HG03520 (cell line): ENCODE measurements around the gene PLA2G4F.
"Not testable (repeated sequence)": the region's sequence is repeated elsewhere in the genome, so short reads cannot be mapped to it uniquely, and the experiment has no call there.

Experiments used
- ATAC-seq: cut with Tn5 transposase; IDR thresholded peaks from one replicate; pipeline ENCODE4 v1.9.1; 2021; ENCODE audit warnings: mild to moderate bottlenecking, moderate library complexity; ENCODE audit not compliant: unreplicated experiment

The PLA2G4F gene

DNA sequence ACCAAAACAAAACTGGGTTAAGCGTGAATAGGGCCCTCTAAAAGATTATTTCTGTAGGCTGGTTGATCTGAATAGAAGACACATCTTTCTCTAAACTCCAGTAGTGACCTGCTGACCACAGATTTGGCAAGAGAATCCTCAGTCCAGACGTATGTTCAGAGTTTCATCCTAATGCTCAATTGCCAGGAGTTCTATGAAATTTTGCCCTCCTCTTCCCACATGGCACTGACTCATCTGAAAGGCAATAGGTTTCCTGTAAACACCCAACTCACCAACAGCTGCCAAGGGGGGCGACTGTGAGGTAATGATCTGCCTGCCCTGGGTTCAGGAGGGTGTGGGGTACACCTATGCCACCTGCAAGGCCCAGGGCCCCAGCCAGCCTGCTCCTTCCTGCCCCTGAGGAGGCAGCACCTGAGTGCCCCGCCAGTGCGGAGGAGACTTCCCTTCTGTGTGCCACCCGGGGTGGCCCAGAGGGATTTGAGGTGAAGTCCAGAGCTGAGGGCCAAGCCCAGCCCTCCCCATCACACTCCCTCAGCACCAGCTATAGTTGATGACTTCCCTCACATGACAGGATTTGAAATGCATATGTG is 53.7 kb downstream of the PLA2G4F start:
- ATAC-seq: no peak

- no peak for ATAC-seq
These were observed 54.6 kb downstream of the PLA2G4F start for GRCh38 chr15:42101861-42102260.

GRCh38 chr15:42100021-42100800 is 56.2 kb downstream of the PLA2G4F start:
- no peak for ATAC-seq

GRCh38 chr15:42097018-42097417 is 59.4 kb downstream of the PLA2G4F start:
- ATAC-seq: no peak

- ATAC-seq: no peak
These were observed 61.9 kb downstream of the PLA2G4F start, which contains the start of gene PLA2G4D for GRCh38 chr15:42094512-42094963. TSS of gene PLA2G4D (minus strand) at chr15:42094562. CDS start at chr15:42094459, 103 bp downstream.

GRCh38 chr15:42093966-42094365 is 62.5 kb downstream of the PLA2G4F start:
- no peak for ATAC-seq

DNA sequence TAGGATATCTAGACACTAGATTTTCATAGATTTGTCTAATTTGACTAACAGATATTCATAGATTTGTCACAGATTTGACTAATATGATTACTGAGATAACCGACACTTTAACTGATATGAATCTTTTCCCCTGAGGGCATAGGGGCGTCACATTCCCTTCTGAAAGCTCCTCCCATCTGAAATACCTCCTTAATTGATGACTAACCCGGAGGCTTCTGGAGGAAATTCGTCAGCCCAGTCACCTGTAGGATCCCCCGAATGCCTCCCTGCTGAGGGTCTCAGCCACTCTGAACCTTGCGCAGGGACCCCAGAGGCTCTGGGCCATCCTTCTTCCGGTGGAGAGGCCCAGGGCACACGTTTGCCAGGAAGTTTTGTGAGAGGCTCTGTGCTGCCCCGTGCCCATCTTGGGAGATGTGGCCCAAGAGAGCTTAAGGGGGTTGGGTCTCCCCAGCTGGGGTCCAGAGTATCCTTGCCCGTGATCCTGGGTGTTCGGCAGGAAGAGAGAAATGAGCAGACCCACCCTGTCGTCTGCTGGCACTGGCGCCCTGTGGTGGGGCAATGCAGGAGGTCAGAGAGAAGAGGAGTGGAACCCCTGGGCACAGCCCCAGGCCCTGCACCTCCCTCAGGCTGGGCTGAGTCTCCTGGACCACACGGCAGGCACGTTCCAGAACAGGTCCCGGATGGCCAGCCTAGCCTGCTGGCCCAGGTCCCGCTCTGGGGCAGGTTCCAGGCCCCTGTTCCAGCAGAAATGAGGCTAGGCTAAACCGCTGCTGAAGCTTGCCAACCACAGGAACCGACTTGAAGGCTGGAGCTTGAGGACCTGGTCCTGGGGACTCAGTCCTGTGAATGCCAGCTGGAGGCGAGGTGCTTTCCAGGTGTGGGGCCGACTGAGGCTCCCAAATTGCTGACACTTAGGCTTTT is 63.8 kb downstream of the PLA2G4F start:
- ATAC-seq: no peak

DNA sequence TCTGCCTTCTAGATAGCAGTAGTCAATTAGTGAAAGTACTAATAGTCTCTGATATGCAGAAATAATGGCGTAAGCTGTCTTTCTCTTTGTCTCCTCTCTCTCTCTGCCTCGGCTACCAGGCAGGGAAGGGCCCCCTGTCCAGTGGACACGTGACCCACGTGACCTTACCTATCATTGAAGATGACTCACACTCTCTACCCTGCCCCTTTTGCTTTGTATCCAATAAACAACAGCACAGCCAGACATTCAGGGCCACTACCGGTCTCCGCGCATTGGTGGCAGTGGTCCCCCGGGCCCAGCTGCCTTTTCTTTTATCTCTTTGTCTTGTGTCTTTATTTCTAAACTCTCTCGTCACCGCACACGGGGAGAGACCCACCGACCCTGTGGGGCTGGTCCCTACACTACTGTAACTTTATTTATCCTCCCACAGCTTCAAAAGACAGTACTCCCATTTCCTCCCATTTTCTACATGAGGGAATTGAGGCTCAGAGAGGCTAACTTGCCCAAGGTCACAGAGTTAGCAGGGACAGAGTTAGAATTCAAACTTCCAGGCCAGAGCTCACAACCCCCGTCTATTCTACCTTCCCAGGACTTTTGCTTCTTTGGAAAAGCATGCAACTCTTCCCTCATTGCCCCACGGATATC is 64.6 kb downstream of the PLA2G4F start:
- not testable (repeated sequence) for ATAC-seq

DNA sequence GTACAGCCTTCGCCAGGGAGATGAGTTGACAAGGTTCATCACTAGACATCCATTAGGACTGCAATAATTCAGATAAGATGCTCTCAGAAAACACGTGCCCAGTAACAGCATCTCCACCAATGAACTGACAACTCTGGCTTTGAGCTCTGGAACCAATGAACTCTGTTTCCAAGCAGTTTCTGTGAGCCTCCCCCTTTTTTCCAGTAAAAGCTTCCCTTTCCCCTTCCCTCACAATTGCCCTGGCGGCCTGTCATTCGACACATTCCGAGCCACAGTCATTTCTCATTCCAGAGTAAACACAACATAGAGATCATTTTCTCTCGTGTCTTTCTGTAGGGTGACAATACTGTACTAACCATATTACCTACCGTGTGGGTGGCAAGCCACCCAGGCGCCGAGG is 65.7 kb downstream of the PLA2G4F start:
- no peak for ATAC-seq

DNA sequence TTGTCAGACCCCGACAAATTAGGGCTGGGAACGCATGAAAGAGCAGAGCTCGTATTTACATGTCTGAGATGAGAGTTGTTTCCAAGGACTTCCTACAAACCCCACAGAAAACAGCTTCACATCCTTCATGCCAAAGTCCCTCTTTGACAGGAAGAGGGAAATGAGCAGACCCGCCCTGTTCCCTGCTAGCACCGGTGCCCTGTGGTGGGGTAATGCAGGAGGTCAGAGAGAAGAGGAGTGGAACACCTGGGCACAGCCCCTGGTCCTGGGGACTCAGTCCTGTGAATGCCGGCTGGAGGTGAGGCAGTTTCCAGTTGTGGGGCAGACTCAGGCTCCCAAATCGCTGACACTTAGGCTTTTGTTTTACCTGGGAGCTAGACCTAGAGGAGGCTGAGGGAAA is 66.1 kb downstream of the PLA2G4F start:
- ATAC-seq: no peak

DNA sequence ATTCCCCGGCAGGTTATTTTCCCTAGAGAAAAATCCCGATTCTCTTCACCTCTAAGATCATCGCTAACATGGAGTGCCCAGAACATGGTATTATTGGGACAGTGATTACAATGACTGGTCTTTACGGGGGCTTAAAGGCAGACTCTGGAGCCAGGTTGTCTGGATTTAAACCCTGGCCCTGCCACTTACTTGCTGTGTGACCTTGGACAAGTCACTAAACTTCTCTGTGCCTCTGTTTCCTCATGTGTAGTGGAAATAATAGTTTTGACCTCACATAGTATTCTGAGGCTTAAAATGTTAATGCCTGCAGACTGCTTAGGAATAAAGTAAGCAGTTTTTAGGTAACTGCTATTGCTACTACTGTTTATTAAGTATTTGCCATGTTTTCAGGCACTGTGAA is 66.5 kb downstream of the PLA2G4F start:
- no peak for ATAC-seq
